ENCODE results near the gene PRKCE.
"Not testable (repeated sequence)": the region's sequence is repeated elsewhere in the genome, so short reads cannot be mapped to it uniquely, and the experiment has no call there.

The PRKCE gene

DNA sequence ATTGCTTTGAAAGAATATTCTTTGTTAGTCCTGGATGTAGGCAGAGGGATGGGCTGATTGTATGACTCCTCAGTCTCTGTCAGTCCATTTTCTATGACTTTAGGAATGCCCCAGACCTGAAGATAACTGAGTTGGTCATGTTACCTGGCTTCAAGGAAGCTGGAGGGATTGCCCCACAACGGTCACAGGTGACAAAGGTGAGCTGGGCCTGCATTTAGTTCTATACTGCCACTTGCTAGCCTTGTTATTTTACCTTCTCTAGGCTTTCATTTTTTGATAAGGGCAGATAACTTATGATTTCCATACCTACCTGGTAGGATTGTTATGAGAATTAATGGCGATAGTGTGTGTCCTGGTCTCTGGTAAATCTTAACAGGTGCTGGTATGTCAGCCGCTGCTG lies 260.1 kb downstream of the PRKCE start:
- no peak for DNase-seq (ENCODE audit: low read depth)

DNA sequence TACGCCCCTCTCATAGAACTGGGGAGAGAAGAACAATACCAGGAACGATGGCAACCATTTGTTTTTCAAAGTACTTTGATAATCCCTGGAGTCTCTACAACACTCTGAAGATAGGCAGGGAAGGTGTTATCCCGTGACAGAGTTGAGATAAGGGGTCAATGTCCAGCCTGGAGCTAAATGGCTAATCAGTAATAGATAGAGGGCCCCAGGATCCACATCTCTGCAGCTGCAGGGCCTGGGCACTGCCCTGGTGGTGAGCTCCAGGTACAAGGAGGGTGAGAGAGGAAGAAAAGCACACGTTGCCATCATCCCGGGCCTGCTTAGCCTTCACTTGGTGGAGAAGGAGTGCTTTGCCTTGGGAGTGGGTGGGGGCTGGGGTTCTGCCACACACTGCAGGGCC lies 260.6 kb downstream of the PRKCE start:
- no peak for DNase-seq (ENCODE audit: low read depth)

DNA sequence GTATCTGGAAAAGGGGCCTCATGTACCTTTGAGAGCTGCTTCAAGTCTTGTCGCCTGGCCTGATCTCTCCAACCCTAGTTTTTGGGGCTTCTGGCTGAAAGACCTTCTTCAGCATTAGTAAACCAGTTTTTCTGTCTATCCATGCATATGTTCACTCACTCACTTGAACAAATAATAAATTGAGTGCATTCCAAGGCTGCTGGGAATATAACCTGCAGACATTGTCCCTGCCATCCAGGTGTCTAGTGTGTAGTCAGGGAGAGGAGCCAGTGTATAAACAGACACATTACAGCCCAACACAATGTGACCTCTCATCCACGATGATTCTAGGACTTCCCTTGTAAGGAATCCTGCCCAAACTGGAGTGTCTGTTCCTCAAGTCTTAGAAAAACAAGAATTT lies 262.1 kb downstream of the PRKCE start:
- DNase-seq (ENCODE audit: low read depth), result no peak

DNA sequence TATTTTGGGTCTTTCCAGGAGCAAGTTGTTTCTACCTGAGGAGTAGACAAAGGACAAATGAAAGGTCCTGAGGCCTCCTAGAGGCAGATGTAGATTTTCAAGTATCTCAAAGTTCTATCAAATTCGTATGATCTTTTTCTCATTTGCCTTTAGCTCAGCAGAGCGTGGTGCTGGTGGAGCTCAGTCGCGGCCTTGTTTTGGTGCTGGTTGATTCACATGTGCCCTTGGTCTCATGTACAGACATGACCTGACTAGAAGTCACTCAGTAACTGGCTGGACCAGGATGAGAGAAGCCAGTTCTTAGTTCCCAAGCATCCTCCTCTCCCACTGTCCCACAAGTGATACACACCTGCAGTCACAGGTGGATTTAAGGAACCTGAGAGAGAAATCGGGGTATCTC lies 264.0 kb downstream of the PRKCE start:
- DNase-seq (ENCODE audit: low read depth), result no peak

DNA sequence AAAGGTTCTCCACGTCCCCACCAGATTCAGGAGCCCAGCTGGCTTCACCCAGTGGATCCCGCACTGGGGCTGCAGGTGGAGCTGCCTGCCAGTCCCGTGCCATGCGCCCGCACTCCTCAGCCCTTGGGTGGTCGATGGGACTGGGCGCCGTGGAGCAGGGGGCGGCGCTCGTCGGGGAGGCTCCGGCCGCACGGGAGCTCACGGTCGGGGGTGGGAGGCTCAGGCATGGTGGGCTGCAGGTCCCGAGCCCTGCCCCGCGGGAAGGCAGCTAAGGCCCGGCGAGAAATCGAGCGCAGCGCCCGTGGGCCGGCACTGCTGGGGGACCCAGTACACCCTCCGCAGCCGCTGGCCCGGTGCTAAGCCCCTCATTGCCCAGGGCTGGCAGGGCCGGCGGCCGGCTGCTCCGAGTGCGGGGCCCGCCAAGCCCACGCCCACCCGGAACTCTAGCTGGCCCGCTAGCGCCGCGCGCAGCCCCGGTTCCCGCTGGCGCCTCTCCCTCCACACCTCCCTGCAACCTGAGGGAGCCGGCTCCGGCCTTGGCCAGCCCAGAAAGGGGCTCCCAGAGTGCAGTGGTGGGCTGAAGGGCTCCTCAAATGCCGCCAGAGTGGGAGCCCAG lies 266.2 kb downstream of the PRKCE start:
- DNase-seq (ENCODE audit: low read depth), result not testable (repeated sequence)

DNA sequence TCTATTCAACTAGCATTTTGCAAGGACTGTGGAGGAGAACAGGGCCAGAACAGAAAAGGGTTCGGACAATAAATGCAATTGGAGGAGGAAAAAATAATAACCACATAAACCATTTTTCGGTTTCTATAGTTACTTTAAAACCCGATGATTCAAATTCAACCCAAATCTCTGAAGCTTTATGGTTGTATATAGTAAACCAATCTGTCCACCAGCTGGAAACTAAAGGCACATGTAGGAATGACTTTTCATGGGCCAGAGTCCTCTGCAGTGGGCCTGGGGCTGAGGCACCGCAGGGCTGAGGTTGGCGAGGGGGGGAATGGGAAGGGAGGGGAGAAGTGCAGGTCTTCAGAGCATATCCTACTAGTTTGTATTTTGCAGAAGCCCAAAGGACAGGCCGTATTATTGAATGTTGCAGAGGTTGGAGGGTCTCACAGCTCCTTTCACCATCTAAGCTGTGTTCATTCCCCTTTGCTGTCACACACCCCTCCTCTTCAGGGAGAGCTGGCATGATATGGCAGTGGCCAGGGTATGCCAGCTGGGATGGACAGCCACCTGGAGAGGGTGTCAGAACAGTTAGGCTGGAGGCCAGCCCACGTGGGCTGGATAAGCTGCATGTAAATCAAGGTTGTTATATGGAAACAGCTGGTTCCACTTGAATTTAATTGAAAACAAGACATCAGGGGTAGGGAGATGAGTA lies 267.1 kb downstream of the PRKCE start:
- no peak for DNase-seq (ENCODE audit: low read depth)

DNA sequence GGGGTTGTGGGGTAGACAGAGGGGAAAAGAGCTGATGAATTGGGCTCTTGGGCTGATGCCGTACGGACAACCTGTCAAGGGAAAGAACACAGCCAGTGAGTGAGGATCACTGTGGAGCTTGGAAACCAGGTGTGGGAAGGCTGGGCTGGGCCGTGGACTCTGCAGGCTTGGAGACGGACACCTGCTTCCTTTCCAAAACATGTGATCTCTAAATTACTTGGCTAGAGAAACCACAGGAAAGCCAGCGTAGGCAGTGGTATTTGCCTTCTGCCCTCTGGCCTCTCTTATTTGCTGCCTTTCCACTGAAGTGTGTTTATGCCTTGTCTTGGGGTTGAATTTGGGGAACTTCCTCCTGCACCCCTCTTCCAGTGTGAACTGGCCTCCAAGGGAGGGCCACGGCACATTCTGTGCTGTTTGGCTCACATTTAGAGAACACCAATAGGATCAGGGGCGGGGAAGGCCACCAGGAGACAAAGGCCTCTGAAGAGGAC lies 267.7 kb downstream of the PRKCE start:
- DNase-seq (ENCODE audit: low read depth), result no peak

DNA sequence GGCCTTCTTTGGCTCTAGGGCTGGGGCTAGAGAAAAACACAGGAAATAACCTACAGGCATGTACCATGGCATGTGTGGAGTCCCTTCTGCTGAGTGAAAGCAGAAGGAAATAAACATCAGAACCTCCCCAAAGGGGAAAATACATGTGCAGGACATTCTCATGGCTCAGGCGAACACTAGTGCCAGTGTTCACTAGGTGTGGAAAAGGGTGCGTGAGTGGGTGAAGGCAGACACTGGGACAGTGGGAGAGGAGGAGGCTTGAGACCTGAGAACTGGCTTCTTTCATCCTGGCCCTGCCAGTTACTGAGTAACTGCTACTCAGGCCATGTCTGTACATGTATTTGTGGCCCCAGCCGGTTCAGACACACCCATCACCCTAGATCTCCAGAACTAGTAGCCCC lies 268.2 kb downstream of the PRKCE start:
- no peak for DNase-seq (ENCODE audit: low read depth)

DNA sequence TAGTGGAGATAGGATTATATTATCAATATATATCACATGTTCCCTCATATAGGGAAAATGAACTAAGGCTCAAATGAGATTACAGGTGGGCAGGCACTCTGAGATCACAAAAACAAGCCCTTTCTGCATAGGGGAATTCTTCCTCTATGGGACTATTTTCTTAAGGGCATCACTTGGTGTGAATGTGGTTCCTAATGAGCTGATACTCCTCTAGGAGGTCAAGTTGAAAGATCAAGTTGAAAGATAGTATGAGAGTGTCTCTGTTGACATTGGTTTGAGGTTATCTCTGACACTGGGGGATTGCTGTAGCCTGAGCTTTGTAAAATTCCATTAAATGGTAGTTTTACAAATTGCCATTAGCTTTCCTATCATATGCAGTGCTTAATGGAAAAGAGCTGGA lies 270.4 kb downstream of the PRKCE start:
- no peak for DNase-seq (ENCODE audit: low read depth)

DNA sequence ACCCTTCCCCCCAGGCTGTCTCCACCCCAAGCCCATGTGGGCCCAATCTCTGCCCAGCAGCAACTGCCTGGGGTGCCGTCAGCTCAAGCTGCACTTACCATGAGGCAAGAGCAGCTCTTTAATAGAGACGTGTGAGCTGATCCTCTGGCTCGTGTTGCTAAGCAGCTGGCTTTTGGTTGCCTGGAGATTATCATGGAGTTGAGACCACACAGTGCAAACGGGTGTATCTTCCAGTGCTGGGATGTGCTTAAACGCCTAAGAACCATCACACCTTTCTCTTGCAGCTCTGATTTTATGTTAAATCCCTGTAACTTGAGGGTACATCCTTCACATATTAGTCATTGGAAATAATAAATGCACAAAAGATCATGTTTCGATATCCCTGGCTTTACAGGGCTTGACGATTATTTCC lies 271.1 kb downstream of the PRKCE start:
- DNase-seq (ENCODE audit: low read depth), result peak; percentile 95

DNA sequence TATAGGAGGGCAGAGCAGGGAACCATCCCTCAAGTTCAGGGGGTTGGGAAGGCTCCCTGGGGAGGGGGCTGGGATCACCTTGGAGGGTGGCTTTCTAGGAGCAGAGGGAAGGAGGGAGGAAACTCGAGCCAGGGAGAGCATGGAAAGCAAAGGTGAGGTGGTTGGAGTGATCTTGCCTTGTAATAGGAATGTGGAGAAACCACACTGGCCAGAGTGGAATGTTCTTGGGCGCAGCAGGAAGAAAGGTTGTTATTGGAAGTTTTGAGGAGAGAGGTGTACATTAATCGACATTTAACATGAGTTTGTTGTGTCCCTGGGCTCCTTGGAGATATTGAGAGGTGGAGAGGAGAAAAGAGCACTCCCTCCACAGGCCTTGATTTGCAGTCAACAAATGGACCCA lies 272.2 kb downstream of the PRKCE start:
- no peak for DNase-seq (ENCODE audit: low read depth)

DNA sequence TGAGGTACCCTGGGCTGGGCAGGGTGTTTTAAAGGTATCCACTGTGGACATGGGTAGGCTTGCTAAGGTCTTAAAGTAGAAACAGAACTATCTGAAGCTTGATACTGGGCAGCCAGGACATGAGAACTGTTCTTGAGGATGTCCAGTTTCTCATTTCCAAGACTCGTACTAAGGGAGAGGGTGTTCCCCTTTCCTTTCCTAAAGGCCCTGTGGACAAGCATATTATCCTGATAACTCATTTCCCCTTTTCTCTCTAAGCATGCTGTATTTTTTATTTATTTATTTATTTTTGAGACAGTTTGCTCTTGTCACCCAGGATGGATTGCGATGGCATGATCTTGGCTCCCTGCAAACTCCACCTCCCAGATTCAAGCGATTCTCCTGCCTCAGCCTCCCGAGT lies 273.6 kb downstream of the PRKCE start:
- no peak for DNase-seq (ENCODE audit: low read depth)

DNA sequence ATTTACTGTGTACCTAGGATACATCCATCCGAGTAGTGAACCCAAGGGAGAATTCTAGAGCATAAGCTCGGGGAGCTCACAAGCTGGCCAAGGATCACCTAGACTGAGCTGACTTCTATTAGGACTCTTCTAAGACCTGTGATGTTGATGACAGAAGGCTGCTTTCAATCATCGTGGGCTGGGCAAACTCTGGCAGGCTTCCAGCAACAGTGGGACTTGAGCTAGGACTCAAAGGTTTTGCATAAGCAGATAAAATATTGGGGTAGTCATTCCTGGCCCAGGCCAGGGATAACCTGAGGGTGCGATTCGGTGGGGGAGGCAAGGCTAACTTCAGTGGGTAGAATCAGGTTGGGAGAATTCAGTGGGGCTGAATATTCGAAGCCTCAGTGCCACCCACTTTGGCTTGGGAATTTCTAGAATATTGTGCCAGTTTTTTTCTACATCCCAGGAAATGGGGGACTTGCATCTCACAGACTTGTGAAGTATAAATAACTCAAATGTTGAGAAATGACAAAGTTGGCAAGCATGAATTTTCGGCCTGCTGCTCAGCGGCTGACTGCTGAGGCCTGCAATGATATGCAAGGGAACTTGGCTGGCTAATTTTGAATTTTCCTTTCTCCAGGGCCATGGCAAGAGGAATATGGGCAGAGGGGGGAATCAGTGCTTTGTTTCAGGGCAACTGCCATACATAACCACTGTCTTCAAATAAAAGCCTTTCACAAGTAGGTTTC lies 274.3 kb downstream of the PRKCE start:
- no peak for DNase-seq (ENCODE audit: low read depth)

DNA sequence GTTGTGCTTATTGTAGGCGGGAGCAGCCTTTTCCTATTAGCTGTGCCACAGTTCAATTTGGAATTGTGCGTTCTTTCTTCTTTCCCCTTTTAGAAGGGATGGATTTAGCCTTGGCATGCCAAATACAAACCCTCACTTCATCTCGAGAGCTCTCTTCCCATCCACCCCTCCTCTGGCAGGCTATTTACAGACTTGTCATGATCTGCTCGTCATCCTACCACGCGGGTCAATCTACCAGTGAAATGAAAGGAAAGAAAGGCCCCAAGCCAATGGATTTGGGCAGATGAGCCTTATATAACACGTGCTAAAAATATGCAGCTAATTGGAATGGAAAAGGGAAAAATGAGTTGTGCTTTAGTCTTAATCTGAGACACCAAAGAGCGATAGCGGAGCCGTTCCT lies 277.5 kb downstream of the PRKCE start:
- no peak for DNase-seq (ENCODE audit: low read depth)

DNA sequence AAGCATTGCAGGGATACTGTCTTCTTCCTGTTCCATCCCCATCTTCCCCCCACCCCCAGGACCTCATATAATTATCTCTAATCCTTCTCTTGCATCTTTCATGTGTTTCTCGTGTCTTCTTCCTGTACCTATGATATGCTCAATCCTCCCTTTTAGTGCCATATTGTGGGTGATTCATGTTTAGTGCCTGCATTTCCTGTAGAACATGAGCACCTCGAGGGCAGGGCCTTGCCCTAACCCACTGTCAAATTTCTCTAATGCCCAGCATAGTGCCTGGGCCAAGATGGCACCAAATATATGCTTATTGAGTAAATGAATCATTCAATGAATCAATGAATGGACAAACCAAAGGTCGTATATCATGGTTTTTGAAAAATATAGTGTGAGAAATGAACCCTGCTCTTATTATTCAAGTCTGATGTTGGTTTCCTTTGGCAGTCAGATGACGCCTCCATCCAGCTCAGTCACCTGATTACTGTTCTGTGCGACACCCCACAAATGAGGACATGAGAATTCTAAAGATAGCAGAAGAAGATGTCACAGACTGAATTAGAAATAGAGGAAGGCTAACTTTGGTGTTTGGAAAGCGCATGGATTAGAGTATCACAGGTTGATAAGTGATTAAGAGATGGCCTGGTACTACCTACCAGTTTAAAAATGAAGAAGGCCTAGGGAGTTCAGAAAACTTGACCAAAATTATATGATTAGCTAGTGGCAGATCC lies 278.4 kb downstream of the PRKCE start:
- no peak for DNase-seq (ENCODE audit: low read depth)

DNA sequence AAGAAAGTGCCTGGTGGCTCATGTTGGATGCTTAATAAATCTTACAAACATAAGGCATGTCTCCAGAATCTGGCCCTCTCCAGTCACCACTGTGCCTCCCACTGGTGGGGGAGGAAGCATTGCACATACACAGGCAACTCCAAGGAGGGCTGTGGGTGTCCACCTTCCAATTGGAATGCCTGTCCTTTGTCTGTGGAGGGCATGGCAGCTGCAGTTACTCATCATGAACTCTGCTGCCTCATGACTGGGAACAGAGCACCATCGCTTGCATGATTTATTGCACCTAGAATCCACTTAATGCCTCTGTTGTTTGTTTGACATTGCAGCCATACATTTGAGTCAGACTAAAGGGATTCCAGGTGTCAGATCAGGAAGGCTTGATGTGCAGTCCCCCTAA lies 278.9 kb downstream of the PRKCE start:
- DNase-seq (ENCODE audit: low read depth), result peak; percentile 91

DNA sequence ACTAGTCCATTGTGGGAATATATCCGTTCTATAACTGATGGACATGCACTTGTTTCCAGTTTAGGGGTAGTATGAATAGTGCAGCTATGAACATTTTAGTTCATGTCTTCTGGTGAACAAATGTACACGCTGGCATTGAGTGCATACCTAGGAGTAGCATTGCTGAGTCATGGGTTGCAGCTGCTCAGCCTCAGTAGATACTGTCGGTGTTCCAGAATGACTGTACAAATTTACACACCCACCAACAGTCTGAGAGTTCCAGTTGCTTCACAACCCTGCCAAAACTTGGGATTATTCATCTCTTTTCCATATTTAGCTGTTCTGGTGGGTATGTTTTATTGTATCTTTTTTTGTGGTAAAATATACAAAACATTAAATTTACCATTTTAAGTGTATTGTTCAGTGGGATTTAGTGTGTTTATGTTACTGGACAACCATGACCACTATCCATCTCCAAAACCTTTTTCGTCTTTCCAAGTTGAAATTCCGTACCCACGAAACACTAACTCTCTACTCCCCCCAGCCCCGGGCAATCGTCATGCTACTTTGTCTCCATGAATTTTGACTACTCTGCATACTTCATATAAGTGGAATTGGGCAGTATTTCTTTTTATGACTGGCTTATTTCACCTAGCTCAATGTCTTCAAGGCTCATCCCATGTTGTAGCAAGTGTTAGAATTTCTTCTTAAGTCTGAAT lies 281.0 kb downstream of the PRKCE start:
- peak; percentile 59 for DNase-seq (ENCODE audit: low read depth)

DNA sequence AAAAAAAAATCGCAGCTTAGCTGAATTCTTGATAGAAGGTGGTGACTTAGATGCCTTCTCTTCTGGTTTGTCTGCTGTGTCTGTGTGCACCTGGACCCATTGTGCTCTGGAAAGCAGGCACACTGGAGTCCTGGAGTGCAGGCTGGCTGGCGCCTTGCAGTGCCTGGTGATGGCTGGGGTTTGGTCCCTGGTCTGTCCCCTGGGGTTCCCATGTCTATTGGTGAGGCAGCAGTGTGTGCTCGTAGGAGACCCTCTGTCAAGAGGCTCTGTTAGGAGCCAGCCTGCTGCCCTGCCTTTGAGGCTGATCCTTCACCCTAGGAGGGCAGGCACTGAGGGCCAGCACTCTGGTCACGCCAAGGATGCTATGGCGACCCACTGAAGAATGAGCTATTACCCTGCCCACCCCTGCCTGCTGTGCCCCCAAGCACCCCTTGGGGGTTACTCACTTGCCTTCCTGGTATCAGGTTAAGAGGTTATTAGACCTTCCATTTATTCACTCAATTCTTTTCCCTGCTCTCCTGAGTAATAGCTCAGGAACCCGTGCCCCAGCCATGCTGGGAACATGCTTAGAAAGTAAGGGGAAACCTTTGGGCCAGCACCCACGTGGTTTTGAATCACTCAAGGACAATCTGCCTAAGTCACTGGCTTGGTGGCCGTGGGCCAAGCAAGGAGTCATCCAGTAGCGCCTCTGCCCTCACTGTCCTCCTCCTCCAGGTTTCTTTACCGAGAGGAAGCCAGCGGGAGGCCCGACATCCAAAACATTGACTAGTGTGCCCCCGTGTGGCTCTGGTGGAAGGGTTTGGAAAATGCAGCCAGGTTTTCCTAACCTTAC lies 284.5 kb downstream of the PRKCE start:
- peak; percentile 95 for DNase-seq (ENCODE audit: low read depth)

DNA sequence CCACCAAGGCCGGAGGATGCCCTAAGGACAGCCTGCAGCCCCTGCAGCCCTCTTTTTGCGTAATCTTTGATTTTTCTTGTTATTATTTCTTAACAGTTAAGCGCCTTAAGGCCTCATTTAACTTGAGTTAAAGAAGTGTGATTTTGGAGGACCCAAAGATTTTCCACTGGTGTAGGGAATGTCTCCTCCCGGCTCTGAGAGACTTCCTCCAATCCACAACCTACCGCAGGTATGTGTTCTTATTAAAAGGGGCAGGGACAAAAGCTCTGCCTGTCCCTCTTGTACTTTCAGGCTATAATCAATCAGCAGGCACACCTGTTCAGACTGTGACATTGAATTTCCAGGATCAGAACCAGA lies 285.1 kb downstream of the PRKCE start:
- no peak for DNase-seq (ENCODE audit: low read depth)

DNA sequence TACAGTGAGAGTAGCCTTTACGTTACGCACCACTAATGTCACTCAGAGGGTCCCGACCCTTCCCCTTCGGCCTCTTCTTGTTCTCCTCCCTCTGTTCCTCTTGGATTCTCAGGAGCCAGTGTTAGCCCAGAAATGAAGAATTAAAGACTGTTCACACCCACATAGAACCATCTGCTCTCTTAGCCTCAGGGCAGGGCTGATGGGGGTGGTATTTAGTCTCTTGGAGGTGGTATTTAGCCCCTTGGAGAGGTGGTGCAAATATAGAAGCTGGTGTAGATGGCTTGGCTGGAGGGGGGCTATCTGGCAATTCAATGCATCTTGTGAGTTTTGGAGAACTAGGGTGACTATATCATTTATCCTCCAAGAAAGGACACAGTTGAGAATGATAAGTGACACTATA lies 286.5 kb downstream of the PRKCE start:
- no peak for DNase-seq (ENCODE audit: low read depth)

Measured in amniotic epithelial cell (primary cell).